K562 (cell line): ENCODE results near the gene ASGR1. TPM values are rescaled to one million over a fixed set of nuclear protein-coding genes. Genes with fewer than 3 reads are reported as not detected.

Experiments
- E2F8 ChIP-seq: fragments of 450-650 bp; IDR thresholded peaks from 2 replicates; pipeline ENCODE4 v1.7.1; 2018; ENCODE audit warnings: mild to moderate bottlenecking, low read depth; ENCODE audit not compliant: partially characterized antibody
- ID3 ChIP-seq, 2 experiments: fragments of 250-450 bp in 1 of 2; fragments of 450-650 bp in 1 of 2; sonication (Bioruptor Pico) in 1 of 2; IDR thresholded peaks; 2 replicates each; pipeline versions ENCODE4 v1.6.1 to v1.8.0; 2016 to 2021; ENCODE audit warnings: mild to moderate bottlenecking in 2 of 2, moderate library complexity in 2 of 2, missing compliant biosample characterization in 1 of 2, missing genetic modification characterization in 1 of 2
- PKNOX1 ChIP-seq: fragments of 450-650 bp; IDR thresholded peaks from 2 replicates; pipeline ENCODE4 v1.6.1; 2016
- VEZF1 ChIP-seq: fragments of 200-800 bp; sonication (Bioruptor generic); IDR thresholded peaks from 2 replicates; pipeline ENCODE4 v1.6.1; 2017; ENCODE audit warnings: missing genetic modification characterization, missing compliant biosample characterization
- ZNF197 ChIP-seq: fragments of 200-800 bp; sonication (Bioruptor generic); IDR thresholded peaks from 2 replicates; pipeline ENCODE4 v1.6.1; 2016; ENCODE audit warnings: low read depth, missing genetic modification characterization, missing compliant biosample characterization
- polyA plus RNA-seq, 8 experiments: library from polyadenylated mRNA; depleted of rRNA in 4 of 8; stranded (reverse) in 5 of 8; unstranded in 3 of 8; fragments of >200 nt; fragmentation: Nextera tagmentation in 2 of 8; fragmentation: Illumina TruSeq in 1 of 8; extraction: Ambion mirVana in 2 of 8; extraction: Trizol in 1 of 8; gene quantifications; 2 replicates each; pipeline versions ENCODE4 v1.2.1 to v1.2.3, GENCODE V29; 2011 to 2014; ENCODE audit warnings: inconsistent platforms in 1 of 8, missing spikeins in 1 of 8
- total RNA-seq, 7 experiments: library from RNA; depleted of rRNA in 6 of 7; stranded (reverse); fragments of >200 nt in 6 of 7; fragmentation: Illumina TruSeq in 2 of 7; extraction: Trizol in 2 of 7; gene quantifications; 2 replicates each; pipeline versions ENCODE4 v1.2.1 to v1.2.3, GENCODE V29; 2011 to 2021; ENCODE audit warnings: low replicate concordance in 1 of 7
- TF ChIP-seq, protein P1 (sequence below): fragments of 450-650 bp; IDR thresholded peaks from 2 replicates; pipeline ENCODE4 v1.6.1; 2016; ENCODE audit warnings: antibody characterized with exemption

The ASGR1 gene
- total and polyA plus RNA-seq, 9 of the 15 experiments (the other 6 are each of a cell fraction or from before 2014, with no cell fraction given): 0.11 to 1.0 (median 0.64) TPM; not detected in 2

- no peak for TF ChIP-seq VEZF1 (CRISPR knock-in tag)
- TF ChIP-seq ID3 (CRISPR knock-in tag; IDR thresholded peaks at IDR 0.05): no peak
- no peak for TF ChIP-seq ID3 (tag; IDR thresholded peaks at IDR 0.05)
- TF ChIP-seq E2F8: no peak
- TF ChIP-seq, protein P1, sequence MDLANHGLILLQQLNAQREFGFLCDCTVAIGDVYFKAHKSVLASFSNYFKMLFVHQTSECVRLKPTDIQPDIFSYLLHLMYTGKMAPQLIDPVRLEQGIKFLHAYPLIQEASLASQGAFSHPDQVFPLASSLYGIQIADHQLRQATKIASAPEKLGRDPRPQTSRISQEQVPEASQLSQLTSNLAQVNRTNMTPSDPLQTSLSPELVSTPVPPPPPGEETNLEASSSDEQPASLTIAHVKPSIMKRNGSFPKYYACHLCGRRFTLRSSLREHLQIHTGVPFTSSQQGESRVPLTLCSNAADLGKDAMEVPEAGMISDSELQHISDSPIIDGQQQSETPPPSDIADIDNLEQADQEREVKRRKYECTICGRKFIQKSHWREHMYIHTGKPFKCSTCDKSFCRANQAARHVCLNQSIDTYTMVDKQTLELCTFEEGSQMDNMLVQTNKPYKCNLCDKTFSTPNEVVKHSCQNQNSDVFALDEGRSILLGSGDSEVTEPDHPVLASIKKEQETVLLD: no peak
- no peak for TF ChIP-seq PKNOX1
- no peak for TF ChIP-seq ZNF197 (CRISPR knock-in tag)
- TF ChIP-seq, all 486 proteins: peak for 0
Measured at GRCh38 chr17:7184091-7184488, 4.9 kb upstream of the ASGR1 start (continued).
